Activated T-cell treated with anti-CD3 and anti-CD28 coated beads, Interleukin-2, amount 50 U/mL, for 72 hours (primary cell): ENCODE results near the gene LRRC8C. TPM values are rescaled to one million over a fixed set of nuclear protein-coding genes. Genes with fewer than 3 reads are reported as not detected.

ENCODE experiments used
- ATAC-seq, 2 donors: fragments of 150-1000 bp; cut with Tn5 transposase; replicated peaks in 1 of 2; 2 replicates each; pipeline ENCODE4 v1.10.0; 2021; ENCODE audit warnings: moderate library complexity in 2 of 2, mild to moderate bottlenecking in 1 of 2
- DNase-seq, 2 donors: peaks; one replicate each; pipeline ENCODE4 v3.0.0; 2021 to 2022; ENCODE audit warnings: mixed read lengths in 1 of 2
- H3K27ac Mint-ChIP-seq: one replicate; pipeline ENCODE4 v1.8.0; 2022; ENCODE audit warnings: mild to moderate bottlenecking, moderate library complexity, mixed read lengths
- H3K27me3 Mint-ChIP-seq: one replicate; pipeline ENCODE4 v1.8.0; 2022; ENCODE audit warnings: low read depth, mixed read lengths
- H3K36me3 Mint-ChIP-seq, 2 donors: one replicate each; pipeline ENCODE4 v1.8.0; 2022; ENCODE audit warnings: mixed read lengths in 2 of 2, mild to moderate bottlenecking in 1 of 2; ENCODE audit not compliant: insufficient read depth in 2 of 2
- H3K4me1 Mint-ChIP-seq: one replicate; pipeline ENCODE4 v1.8.0; 2022; ENCODE audit warnings: low read depth, mixed read lengths
- H3K4me3 Mint-ChIP-seq, 2 donors: one replicate each; pipeline ENCODE4 v1.8.0; 2022; ENCODE audit warnings: mild to moderate bottlenecking in 2 of 2, mixed read lengths in 2 of 2, moderate library complexity in 2 of 2
- H3K9me3 Mint-ChIP-seq, 2 donors: one replicate each; pipeline ENCODE4 v1.8.0; 2022; ENCODE audit warnings: mixed read lengths in 2 of 2
- total RNA-seq, 2 donors: library from RNA; stranded (reverse); gene quantifications; one replicate each; pipeline ENCODE4 v1.2.3, GENCODE V29; 2022

Gene LRRC8C
- total RNA-seq, 2 donors from 2014 or later = 33.1 to 36.7 TPM

DNA sequence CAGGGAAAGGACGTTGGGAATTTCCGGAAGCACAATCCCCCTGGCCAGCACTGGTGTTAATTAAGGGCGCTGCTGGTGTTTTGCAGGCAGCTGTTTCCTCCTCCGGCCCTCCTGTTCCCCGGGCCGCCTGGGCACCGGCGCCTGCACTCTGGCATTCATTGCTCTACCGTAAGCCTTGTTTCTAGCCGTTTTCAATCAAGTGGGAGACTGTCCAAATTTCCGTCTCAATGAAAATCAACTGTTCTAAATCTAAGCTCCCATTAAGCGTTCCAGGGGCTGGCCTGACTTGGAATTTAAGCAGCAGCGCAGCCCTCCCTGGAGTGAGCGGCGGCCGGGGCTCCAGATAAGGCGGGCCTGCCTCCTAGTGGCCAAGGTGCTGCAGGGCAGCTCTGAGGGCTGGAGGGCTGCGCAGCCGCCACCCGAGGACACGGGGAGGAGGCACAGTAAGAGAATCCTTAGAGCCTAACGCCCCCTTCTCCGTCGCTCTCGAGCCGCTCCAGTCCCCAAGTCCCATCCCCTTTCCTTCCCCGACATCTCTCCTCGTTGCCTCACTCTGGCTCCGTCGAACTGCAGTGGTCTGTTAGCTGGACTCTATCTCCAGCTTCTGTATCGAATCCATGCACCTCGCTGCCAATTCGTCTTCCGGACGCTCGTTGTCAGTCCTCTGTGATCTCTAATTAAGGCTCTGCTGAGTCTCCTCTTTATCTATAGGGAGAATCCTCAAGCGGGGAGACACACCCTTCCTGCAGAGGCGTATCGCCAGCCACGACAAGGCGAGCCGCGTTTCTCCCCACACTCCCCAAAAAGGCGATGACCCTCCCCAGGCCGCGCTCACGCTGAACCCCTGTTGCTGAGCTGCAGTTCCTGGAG lies 130.1 kb downstream of the LRRC8C start:
- Mint-ChIP-seq H3K4me3 (peak overlapping the region; percentile 75 to 94), H3K9me3 (no peaks in the 10 kb centered on the region), H3K36me3 (peaks cover 1 to 2% of the 10 kb centered on the region in 2 donors), H3K4me1 (peaks cover 63% of the 10 kb centered on the region), H3K27ac (peak overlapping the region; percentile 15), H3K27me3 (no peaks in the 10 kb centered on the region)
- DNase-seq (peak; percentile 89 to 90), ATAC-seq (peak; percentile 100)

DNA sequence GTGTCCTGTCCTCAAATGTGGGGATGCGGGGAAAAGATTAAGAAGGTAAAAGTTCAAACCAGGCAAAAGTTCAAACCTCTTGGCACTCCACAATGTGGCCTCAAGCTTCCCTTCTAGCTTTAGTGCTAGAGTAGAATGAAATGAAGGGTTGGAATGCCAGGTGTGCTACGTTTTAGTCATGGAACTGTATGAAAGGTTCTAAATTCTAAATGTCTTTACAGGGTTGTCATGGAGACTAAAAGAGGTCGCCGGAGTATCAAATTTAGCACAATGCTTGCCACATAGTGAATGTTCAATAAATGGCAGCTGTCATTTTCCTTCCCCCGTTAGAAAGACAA lies 130.7 kb downstream of the LRRC8C start:
- no peaks in the 10 kb centered on the region for H3K9me3 Mint-ChIP-seq
- peaks cover 56% of the 10 kb centered on the region for H3K4me1 Mint-ChIP-seq
- H3K4me3 Mint-ChIP-seq = peak overlapping the region; percentile 75 to 94
- H3K36me3 Mint-ChIP-seq = peaks cover 1 to 2% of the 10 kb centered on the region in 2 donors
- no peak for DNase-seq
- peak overlapping the region; percentile 15 for H3K27ac Mint-ChIP-seq
- H3K27me3 Mint-ChIP-seq = no peaks in the 10 kb centered on the region
- no peak for ATAC-seq

DNA sequence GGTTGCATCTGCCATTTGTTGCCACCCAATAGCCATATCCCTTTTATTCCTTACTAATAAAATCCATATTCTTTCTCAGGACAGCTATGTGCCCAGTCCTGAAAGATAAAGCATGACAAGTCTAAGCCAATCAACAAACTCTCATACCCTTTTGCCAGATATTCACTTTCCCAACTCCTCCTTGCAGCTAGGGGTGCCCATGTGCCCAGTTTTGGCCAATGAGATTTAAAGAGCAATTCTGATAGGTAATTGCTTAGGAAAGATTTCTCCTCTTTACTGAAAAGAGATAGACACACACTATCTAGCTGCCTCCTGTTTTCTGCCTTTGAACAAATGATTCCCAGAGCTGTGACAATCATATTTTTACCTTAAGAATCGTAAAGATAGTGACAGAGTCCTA lies 132.9 kb downstream of the LRRC8C start:
- Mint-ChIP-seq H3K9me3 (no peaks in the 10 kb centered on the region), H3K27ac (no peak overlapping the region), H3K36me3 (peaks cover 1 to 2% of the 10 kb centered on the region in 2 donors), H3K4me3 (no peak overlapping the region), H3K4me1 (peaks cover 37% of the 10 kb centered on the region), H3K27me3 (no peaks in the 10 kb centered on the region)
- no peak for DNase-seq
- no peak for ATAC-seq

DNA sequence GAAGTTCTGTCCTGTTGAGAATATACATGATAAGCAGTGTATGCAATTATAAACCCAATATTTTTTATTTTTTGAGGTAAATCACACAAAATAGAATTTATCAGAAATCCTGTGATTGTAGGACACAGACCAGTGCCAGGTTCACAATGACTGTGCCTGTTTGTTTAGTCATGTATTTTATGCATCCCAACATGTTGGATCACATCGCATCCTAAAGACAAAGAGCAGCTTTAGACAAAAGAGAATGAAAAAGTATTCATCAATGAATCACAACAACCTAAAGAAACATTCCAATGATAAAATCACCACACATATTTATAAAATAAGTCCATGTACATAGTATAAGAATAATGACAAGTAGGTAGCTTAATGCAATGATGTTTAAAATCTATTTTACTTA lies 134.7 kb downstream of the LRRC8C start:
- DNase-seq (no peak), ATAC-seq (no peak)
- Mint-ChIP-seq H3K27me3 (no peaks in the 10 kb centered on the region), H3K4me1 (peaks cover 18% of the 10 kb centered on the region), H3K4me3 (no peak overlapping the region), H3K36me3 (peaks cover 0 to 2% of the 10 kb centered on the region in 2 donors), H3K9me3 (no peaks in the 10 kb centered on the region), H3K27ac (no peak overlapping the region)

Other genes with a start within 250 kb of the LRRC8C start
- gene LRRC8B, start 108.3 kb upstream of the LRRC8C start, total RNA-seq = 10 to 100 TPM; 33.8 to 38.9 TPM
- 10 to 100 TPM; 29.2 to 44.8 TPM for gene LRRC8D, start 187.9 kb downstream of the LRRC8C start, total RNA-seq